Natural killer cell (primary cell): ENCODE results near the gene CDKN2AIP. TPM values are rescaled to one million over a fixed set of nuclear protein-coding genes. Genes with fewer than 3 reads are reported as not detected.
"Not testable (repeated sequence)": the region's sequence is repeated elsewhere in the genome, so short reads cannot be mapped to it uniquely, and the experiment has no call there.

Experiments
- ATAC-seq, 3 donors: fragments of 150-1000 bp in 2 of 3; fragments of 200-7000 bp in 1 of 3; cut with Tn5 transposase; 1 replicate in 1 of 3; 2 replicates in 2 of 3; pipeline ENCODE4 v1.10.0; 2021; ENCODE audit warnings: mild to moderate bottlenecking in 2 of 3, moderate library complexity in 2 of 3
- DNase-seq, 2 donors: peaks; one replicate each; pipeline versions ENCODE4 v3.0.0 to v3.0.0-alpha.2; 2013 to 2021; ENCODE audit warnings: mixed read lengths in 1 of 2
- H3K27ac ChIP-seq: one replicate; pipeline ENCODE4 v1.5.1; 2013; ENCODE audit warnings: mild to moderate bottlenecking, low read length
- H3K27me3 ChIP-seq: one replicate; pipeline ENCODE4 v1.6.1; 2013; ENCODE audit warnings: low read length; ENCODE audit not compliant: control insufficient read depth, insufficient read depth
- H3K36me3 ChIP-seq: one replicate; pipeline ENCODE4 v1.6.1; 2013; ENCODE audit warnings: low read length; ENCODE audit not compliant: control insufficient read depth, insufficient read depth
- H3K4me1 ChIP-seq: one replicate; pipeline ENCODE4 v1.6.1; 2013; ENCODE audit warnings: low read length; ENCODE audit not compliant: control insufficient read depth, insufficient read depth
- H3K4me3 ChIP-seq: one replicate; pipeline ENCODE4 v1.5.1; 2013; ENCODE audit warnings: low read length
- H3K9me3 ChIP-seq: one replicate; pipeline ENCODE4 v1.6.1; 2013; ENCODE audit warnings: low read length; ENCODE audit not compliant: control insufficient read depth, insufficient read depth
- H3K27ac Mint-ChIP-seq, 2 donors: one replicate each; pipeline ENCODE4 v1.8.0; 2022; ENCODE audit warnings: mild to moderate bottlenecking in 2 of 2, mixed read lengths in 2 of 2, moderate library complexity in 1 of 2
- H3K27me3 Mint-ChIP-seq, 2 donors: one replicate each; pipeline ENCODE4 v1.8.0; 2022; ENCODE audit warnings: low read depth in 2 of 2, mixed read lengths in 2 of 2
- H3K36me3 Mint-ChIP-seq: one replicate; pipeline ENCODE4 v1.8.0; 2022; ENCODE audit warnings: mixed read lengths
- H3K4me1 Mint-ChIP-seq, 2 donors: one replicate each; pipeline ENCODE4 v1.8.0; 2022; ENCODE audit warnings: mixed read lengths in 2 of 2
- H3K4me3 Mint-ChIP-seq: one replicate; pipeline ENCODE4 v1.8.0; 2022; ENCODE audit warnings: mild to moderate bottlenecking, moderate library complexity, mixed read lengths
- H3K9me3 Mint-ChIP-seq, 2 donors: one replicate each; pipeline ENCODE4 v1.8.0; 2022; ENCODE audit warnings: mixed read lengths in 2 of 2
- CTCF ChIP-seq: fragments of 200-600 bp; IDR thresholded peaks from one replicate; pipeline ENCODE4 v1.8.0; 2022; ENCODE audit warnings: antibody characterized with exemption
- WGBS: methylation state at CpG from one replicate; pipeline ENCODE4 v1.1.7; 2013; ENCODE audit warnings: missing lambda C conversion rate; ENCODE audit not compliant: insufficient coverage; 5-methylcytosine and 5-hydroxymethylcytosine counted together
- intact Hi-C: fragments of 100-400 bp; cut with micrococcal nuclease; formaldehyde crosslinking; loops from one replicate; pipeline ENCODE4 v1.14.2; 2022
- total RNA-seq, 4 donors: library from RNA; stranded (reverse); fragments of 120-200 nt in 1 of 4; gene quantifications; one replicate each; pipeline versions ENCODE4 v1.2.3 to v1.2.4, GENCODE V29; 2013 to 2022

CDKN2AIP gene
- total RNA-seq, 3 donors from 2014 or later (not counting 1 experiment from before 2014, with no cell fraction given), result 24.2 to 27.3 (median 25.7) TPM

GRCh38 chr4:183430317-183430993 is 14.0 kb upstream of the CDKN2AIP start:
- intact Hi-C loops, result no loop called here
- Histone ChIP-seq H3K4me1 (peaks cover 11% of the 10 kb centered on the region), H3K36me3 (no peaks in the 10 kb centered on the region), H3K27ac (no peak overlapping the region), H3K27me3 (no peaks in the 10 kb centered on the region), H3K9me3 (no peaks in the 10 kb centered on the region), H3K4me3 (no peak overlapping the region)
- H3K4me1 Mint-ChIP-seq, result peaks cover 7 to 9% of the 10 kb centered on the region in 2 donors
- ATAC-seq (peak in 2 of 3 donors; percentile 50 to 53), DNase-seq (peak in 1 of 2 donors; percentile 60)
- no peaks in the 10 kb centered on the region for H3K36me3 Mint-ChIP-seq
- H3K4me3 Mint-ChIP-seq, result no peak overlapping the region
- no peaks in the 10 kb centered on the region for H3K9me3 Mint-ChIP-seq
- TF ChIP-seq CTCF, result no peak
- H3K27me3 Mint-ChIP-seq, result no peaks in the 10 kb centered on the region
- H3K27ac Mint-ChIP-seq, result peak overlapping the region in 1 of 2 donors; percentile 69
- WGBS, result 51% methylated on average over 12 of the region's 12 CpGs

- H3K4me1 ChIP-seq, result peaks cover 11% of the 10 kb centered on the region
- no peaks in the 10 kb centered on the region for H3K27me3 ChIP-seq
- H3K36me3 ChIP-seq, result no peaks in the 10 kb centered on the region
- Mint-ChIP-seq H3K27me3 (no peaks in the 10 kb centered on the region), H3K9me3 (no peaks in the 10 kb centered on the region), H3K4me3 (no peak overlapping the region), H3K4me1 (peaks cover 7 to 9% of the 10 kb centered on the region in 2 donors), H3K27ac (peak overlapping the region in 1 of 2 donors; percentile 69), H3K36me3 (no peaks in the 10 kb centered on the region)
- 14% methylated on average over 3 of the region's 3 CpGs for WGBS
- H3K9me3 ChIP-seq, result no peaks in the 10 kb centered on the region
- no peak for TF ChIP-seq CTCF
- ATAC-seq (peak in 1 of 3 donors; percentile 10), DNase-seq (no peak)
- intact Hi-C loops, result no loop called here
- H3K27ac ChIP-seq, result no peak overlapping the region
- no peak overlapping the region for H3K4me3 ChIP-seq
Observed at GRCh38 chr4:183430994-183431347, 13.5 kb upstream of the CDKN2AIP start.

- Mint-ChIP-seq H3K27ac (no peak overlapping the region), H3K9me3 (no peaks in the 10 kb centered on the region), H3K36me3 (no peaks in the 10 kb centered on the region), H3K4me1 (peaks cover 7 to 9% of the 10 kb centered on the region in 2 donors), H3K4me3 (no peak overlapping the region), H3K27me3 (no peaks in the 10 kb centered on the region)
- ATAC-seq (no peak), DNase-seq (no peak)
- Histone ChIP-seq H3K27me3 (no peaks in the 10 kb centered on the region), H3K9me3 (no peaks in the 10 kb centered on the region), H3K27ac (no peak overlapping the region), H3K4me3 (no peak overlapping the region), H3K4me1 (peaks cover 11% of the 10 kb centered on the region), H3K36me3 (no peaks in the 10 kb centered on the region)
- TF ChIP-seq CTCF, result no peak
- intact Hi-C loops, result no loop called here
- 83% methylated on average over 9 of the region's 9 CpGs for WGBS
Observed at GRCh38 chr4:183431614-183432013, 12.8 kb upstream of the CDKN2AIP start.

GRCh38 chr4:183433183-183433582 is 11.3 kb upstream of the CDKN2AIP start:
- 94% methylated on average over 27 of the region's 27 CpGs for WGBS
- H3K4me1 Mint-ChIP-seq, H3K27ac Mint-ChIP-seq, H3K27ac ChIP-seq, DNase-seq, ATAC-seq, intact Hi-C loops, H3K36me3 Mint-ChIP-seq, H3K27me3 ChIP-seq, H3K27me3 Mint-ChIP-seq, H3K4me3 ChIP-seq, H3K9me3 Mint-ChIP-seq, H3K36me3 ChIP-seq, H3K9me3 ChIP-seq, H3K4me3 Mint-ChIP-seq: not testable (repeated sequence)
- H3K4me1 ChIP-seq, result peaks cover 11% of the 10 kb centered on the region
